Motor neuron (in vitro differentiated cells): ENCODE data around the gene DEPDC5. TPM values are rescaled to one million over a fixed set of nuclear protein-coding genes. Genes with fewer than 3 reads are reported as not detected.

Source experiments
- ATAC-seq, 8 experiments: fragments of 200-7000 bp; cut with Tn5 transposase; replicated peaks in 6 of 8; 2 replicates each; pipeline ENCODE4 v1.8.0; 2021; ENCODE audit warnings: mild to moderate bottlenecking in 8 of 8, moderate library complexity in 8 of 8
- H3K27ac ChIP-seq, 2 donors: fragments of 250-450 bp; sonication (Bioruptor Pico); 2 replicates each; pipeline ENCODE4 v1.9.0; 2021; ENCODE audit warnings: antibody characterized with exemption in 2 of 2, mild to moderate bottlenecking in 2 of 2, moderate library complexity in 1 of 2
- H3K4me1 ChIP-seq, 2 donors: fragments of 250-450 bp; sonication (Bioruptor Pico); replicated peaks in 1 of 2; 2 replicates each; pipeline ENCODE4 v1.6.1; 2021; ENCODE audit warnings: antibody characterized with exemption in 2 of 2, mild to moderate bottlenecking in 2 of 2, moderate library complexity in 1 of 2
- H3K4me3 ChIP-seq, 5 donors: fragments of 250-450 bp; sonication (Bioruptor Pico); 2 replicates each; pipeline ENCODE4 v1.9.0; 2021; ENCODE audit warnings: antibody characterized with exemption in 5 of 5, mild to moderate bottlenecking in 5 of 5, moderate library complexity in 4 of 5
- WGBS, 10 experiments: fragments of 450-650 bp; shearing (Covaris generic); methylation state at CpG; one replicate each; pipeline ENCODE4 v1.0.0; 2022; 5-methylcytosine and 5-hydroxymethylcytosine counted together
- in situ Hi-C, 9 experiments: fragments of 400-800 bp; cut with MboI; loops; one replicate each; pipeline ENCODE4 v1.15.0; 2021; ENCODE audit warnings: low sequenced_read_pairs in 9 of 9, low pct_unique_long_range_greater_than_20kb in 2 of 9; ENCODE audit not compliant: unreplicated experiment in 9 of 9
- total RNA-seq, 8 experiments: library from RNA; unstranded; fragments of 300-600 nt; gene quantifications; 2 replicates each; pipeline versions ENCODE4 v1.2.3 to v1.2.4, GENCODE V29; 2022

Gene DEPDC5
- total RNA-seq, 8 experiments from 2014 or later = 10.4 to 35.6 (median 14.6) TPM

- ATAC-seq = peak; percentile 19 to 74 (median 66)
- Histone ChIP-seq H3K27ac (peak overlapping the region; percentile 62 to 74), H3K4me1 (peaks cover 39 to 45% of the 10 kb centered on the region in 2 donors), H3K4me3 (no peak overlapping the region)
- in situ Hi-C loops = no loop called here
- 0 to 64% (median 51%) methylated on average over 1 to 16 of the region's 16 CpGs for WGBS, 10 experiments
Observed at GRCh38 chr22:31897842-31898805, 144.3 kb downstream of the DEPDC5 start.

- 24 to 100% (median 48%) methylated on average over 1 to 2 of the region's 2 CpGs; no CpG with 5 or more reads in 6 of the 10 experiments for WGBS, 10 experiments
- peak in 5 of 8 experiments; percentile 43 to 70 (median 59) for ATAC-seq
- H3K27ac ChIP-seq = peak overlapping the region; percentile 62 to 74
- H3K4me3 ChIP-seq = no peak overlapping the region
- peaks cover 31 to 37% of the 10 kb centered on the region in 2 donors for H3K4me1 ChIP-seq
- in situ Hi-C loops = no loop called here
Observed at GRCh38 chr22:31898926-31899325, 145.1 kb downstream of the DEPDC5 start.

DNA sequence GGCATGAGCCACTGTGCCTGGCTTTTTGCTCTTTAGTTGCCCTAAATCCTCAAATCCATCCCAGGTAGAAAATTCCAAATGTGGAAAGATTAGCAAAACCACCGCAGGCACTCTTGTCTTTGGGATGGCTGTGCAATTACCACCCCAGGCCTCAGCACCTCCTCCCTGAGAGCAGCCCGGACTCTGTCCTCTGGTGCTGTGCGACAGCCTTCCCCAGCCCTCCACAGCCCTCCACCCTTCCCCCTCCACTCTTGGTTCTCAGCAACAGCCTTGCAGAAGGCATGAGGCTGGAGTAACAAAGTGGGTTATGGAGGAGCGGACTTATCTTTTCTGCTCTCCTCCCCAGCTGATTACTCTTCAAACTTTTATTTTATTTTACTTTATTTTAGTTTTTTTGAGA lies 145.8 kb downstream of the DEPDC5 start:
- Histone ChIP-seq H3K4me1 (peaks cover 28 to 35% of the 10 kb centered on the region in 2 donors), H3K4me3 (no peak overlapping the region), H3K27ac (peak overlapping the region; percentile 62 to 64)
- in situ Hi-C loops = no loop called here
- WGBS, 10 experiments = 78 to 100% (median 92%) methylated on average over 1 to 4 of the region's 4 CpGs; no CpG with 5 or more reads in 7 of the 10 experiments
- peak in 2 of 8 experiments; percentile 24 to 38 for ATAC-seq

- ATAC-seq = no peak
- WGBS, 10 experiments = 83 to 100% (median 94%) methylated on average over 1 to 6 of the region's 6 CpGs
- H3K4me1 ChIP-seq = peaks cover 28 to 35% of the 10 kb centered on the region in 2 donors
- H3K4me3 ChIP-seq = no peak overlapping the region
- H3K27ac ChIP-seq = no peak overlapping the region
- in situ Hi-C loops = no loop called here
Observed at GRCh38 chr22:31901388-31902137, 147.7 kb downstream of the DEPDC5 start.

GRCh38 chr22:31904651-31905050 lies 150.8 kb downstream of the DEPDC5 start:
- WGBS, 10 experiments = 82 to 100% (median 89%) methylated on average over 1 to 3 of the region's 3 CpGs; no CpG with 5 or more reads in 4 of the 10 experiments
- Histone ChIP-seq H3K4me1 (peaks cover 4% of the 10 kb centered on the region in 2 donors), H3K4me3 (no peak overlapping the region), H3K27ac (no peak overlapping the region)
- in situ Hi-C loops = no loop called here
- peak in 3 of 8 experiments; percentile 70 to 84 (median 80) for ATAC-seq

DNA sequence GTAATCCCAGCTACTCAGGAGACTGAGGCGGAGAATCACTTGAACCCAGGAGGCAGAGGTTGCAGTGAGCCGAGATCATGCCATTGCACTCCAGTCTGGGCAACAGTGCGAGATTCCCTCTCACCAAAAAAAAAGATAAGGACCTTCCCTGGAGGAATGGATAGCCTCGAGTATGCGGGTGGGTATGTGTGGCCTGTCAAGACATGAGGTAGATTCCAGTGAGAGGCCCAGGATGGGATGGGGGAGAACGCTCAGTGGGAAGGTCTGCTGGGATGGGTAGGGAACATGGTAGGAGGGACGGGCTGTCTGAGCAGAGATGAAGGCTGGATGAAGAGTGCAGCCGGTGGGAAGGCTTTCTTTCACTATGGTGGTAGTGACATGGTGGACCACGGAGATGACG lies 151.5 kb downstream of the DEPDC5 start:
- Histone ChIP-seq H3K4me3 (no peak overlapping the region), H3K27ac (no peak overlapping the region), H3K4me1 (no peaks in the 10 kb centered on the region)
- ATAC-seq = no peak
- in situ Hi-C loops = no loop called here
- 93 to 100% (median 97%) methylated on average over 3 to 9 of the region's 10 CpGs; no CpG with 5 or more reads in 5 of the 10 experiments for WGBS, 10 experiments

DNA sequence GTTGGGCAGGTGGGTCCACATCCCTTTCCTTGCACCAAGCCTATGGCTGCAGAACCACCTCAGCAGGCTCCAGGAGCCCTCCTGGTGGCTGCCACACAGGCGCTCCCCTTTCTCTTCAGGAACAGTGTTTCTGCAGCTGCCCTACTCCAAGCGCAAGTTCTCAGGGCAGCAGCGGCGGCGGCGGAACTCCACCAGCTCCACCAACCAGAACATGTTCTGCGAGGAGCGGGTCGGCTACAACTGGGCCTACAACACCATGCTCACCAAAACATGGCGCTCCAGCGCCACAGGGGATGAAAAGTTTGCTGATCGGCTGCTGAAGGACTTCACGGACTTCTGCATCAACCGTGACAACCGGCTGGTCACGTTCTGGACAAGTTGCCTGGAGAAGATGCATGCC lies 152.3 kb downstream of the DEPDC5 start:
- WGBS, 10 experiments = 87 to 100% (median 100%) methylated on average over 1 to 8 of the region's 16 CpGs; no CpG with 5 or more reads in 5 of the 10 experiments
- no peak for ATAC-seq
- Histone ChIP-seq H3K4me1 (no peaks in the 10 kb centered on the region), H3K27ac (no peak overlapping the region), H3K4me3 (no peak overlapping the region)
- in situ Hi-C loops = no loop called here

DNA sequence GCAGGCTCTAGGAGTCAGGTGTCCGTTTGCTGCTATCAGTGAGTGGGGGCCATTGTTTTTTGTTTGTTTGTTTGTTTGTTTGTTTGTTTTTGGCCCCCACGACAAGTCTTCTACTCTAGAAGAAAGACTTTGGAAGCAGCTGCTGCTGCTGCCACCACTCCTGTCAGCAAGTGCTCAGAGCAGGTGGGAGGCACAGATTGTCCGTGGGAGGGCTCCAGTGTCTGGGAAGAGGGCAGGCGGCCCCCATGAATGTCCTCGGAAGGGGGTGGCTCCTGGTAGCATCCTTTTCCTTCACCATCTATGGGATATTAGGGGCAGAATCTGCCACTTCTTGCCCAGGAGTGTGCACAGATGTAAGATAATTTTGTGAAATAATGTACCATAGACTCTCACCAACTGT lies 152.8 kb downstream of the DEPDC5 start:
- ATAC-seq = no peak
- 59 to 100% (median 72%) methylated on average over 1 to 3 of the region's 5 CpGs; no CpG with 5 or more reads in 6 of the 10 experiments for WGBS, 10 experiments
- Histone ChIP-seq H3K4me1 (no peaks in the 10 kb centered on the region), H3K4me3 (no peak overlapping the region), H3K27ac (no peak overlapping the region)
- in situ Hi-C loops = no loop called here

- in situ Hi-C loops = no loop called here
- ATAC-seq = peak in 2 of 8 experiments; percentile 56 to 96
- Histone ChIP-seq H3K4me1 (no peaks in the 10 kb centered on the region), H3K4me3 (no peak overlapping the region), H3K27ac (no peak overlapping the region)
- 0 to 100% (median 74%) methylated on average over 1 to 4 of the region's 5 CpGs; no CpG with 5 or more reads in 3 of the 10 experiments for WGBS, 10 experiments
Observed at GRCh38 chr22:31909977-31910376, 156.2 kb downstream of the DEPDC5 start.

DNA sequence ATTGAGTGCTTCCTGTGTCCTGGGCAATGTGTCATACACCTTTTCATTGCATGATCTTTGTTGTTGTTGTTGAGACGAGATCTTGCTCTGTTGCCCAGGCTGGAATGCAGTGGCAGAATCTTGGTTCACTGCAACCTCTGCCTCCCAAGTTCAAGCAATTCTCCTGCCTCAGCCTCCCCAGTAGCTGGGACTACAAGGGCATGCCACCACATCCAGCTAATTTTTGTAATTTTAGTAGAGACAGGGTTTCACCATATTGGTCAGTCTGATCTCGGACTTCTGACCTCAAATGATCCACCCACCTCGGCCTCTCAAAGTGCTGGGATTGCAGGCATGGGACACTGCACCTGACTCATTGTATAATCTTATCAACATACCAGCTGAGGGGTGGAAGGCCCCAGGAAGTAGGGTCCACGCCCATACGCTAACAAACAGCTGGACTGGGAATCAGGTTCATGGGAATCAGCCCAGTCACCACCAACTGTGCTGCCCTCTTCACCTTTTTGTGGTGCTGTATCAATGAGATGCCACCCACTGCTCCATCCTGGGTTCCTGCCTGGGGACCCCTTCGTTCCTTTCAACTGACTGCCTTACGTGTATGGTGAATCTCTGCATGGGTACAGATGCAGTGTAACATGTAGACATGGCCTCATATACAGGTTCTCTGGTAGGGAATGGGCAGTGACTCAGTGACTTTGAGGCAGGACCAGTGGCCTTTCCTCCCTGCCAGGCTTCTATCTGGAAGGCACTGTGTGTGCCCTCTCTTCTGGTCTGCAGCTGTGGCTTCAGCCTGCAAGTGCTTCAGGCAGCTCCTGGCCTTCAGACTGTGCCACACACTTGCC lies 158.0 kb downstream of the DEPDC5 start:
- in situ Hi-C loops = no loop called here
- peak in 2 of 8 experiments; percentile 54 to 95 for ATAC-seq
- WGBS, 10 experiments = 17 to 100% (median 94%) methylated on average over 1 to 3 of the region's 7 CpGs; no CpG with 5 or more reads in 3 of the 10 experiments
- no peak overlapping the region for H3K27ac ChIP-seq
- no peaks in the 10 kb centered on the region for H3K4me1 ChIP-seq
- H3K4me3 ChIP-seq = no peak overlapping the region

DNA sequence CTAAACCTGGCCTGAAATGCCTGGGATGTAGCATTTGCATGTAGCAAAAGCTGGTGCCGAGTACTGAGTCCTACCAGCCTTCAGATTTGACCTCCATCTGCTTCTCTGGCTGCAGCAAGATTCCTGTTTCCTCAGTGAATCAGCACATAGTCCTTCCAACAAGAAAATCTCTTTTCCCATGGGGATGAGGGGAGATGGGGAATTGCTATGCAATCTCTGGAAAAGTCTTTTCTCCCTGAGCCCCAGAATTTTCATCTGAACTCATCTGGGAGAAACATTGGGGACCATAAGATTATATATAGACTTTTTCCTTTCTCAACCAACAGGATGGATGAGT lies 158.6 kb downstream of the DEPDC5 start:
- 80 to 100% (median 100%) methylated on average over 1 of the region's 1 CpG; no CpG with 5 or more reads in 7 of the 10 experiments for WGBS, 10 experiments
- H3K4me3 ChIP-seq = no peak overlapping the region
- no peak overlapping the region for H3K27ac ChIP-seq
- in situ Hi-C loops = no loop called here
- no peaks in the 10 kb centered on the region for H3K4me1 ChIP-seq
- ATAC-seq = no peak

DNA sequence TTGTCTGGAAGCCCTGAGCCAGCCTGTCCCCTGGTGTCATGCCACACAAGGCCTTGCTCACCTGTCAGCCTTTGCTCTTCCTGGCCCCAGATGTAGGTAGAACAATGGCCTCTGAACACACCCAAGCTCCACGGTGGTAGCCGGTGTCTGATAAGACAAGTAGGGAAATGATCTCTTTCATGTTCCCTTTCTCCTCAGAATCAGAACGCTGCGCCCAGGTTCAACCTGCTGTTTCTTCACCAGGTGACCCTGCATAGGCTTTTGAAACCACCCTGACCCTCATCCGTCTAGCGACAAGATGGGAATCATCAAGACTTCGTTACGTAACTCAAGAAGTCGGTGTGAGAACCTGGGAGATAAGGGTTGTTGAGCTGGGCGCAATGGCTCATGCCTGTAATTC lies 161.8 kb downstream of the DEPDC5 start:
- Histone ChIP-seq H3K27ac (no peak overlapping the region), H3K4me1 (peaks cover 10 to 12% of the 10 kb centered on the region in 2 donors), H3K4me3 (no peak overlapping the region)
- in situ Hi-C loops = no loop called here
- no peak for ATAC-seq
- 80 to 100% (median 99%) methylated on average over 1 to 7 of the region's 10 CpGs; no CpG with 5 or more reads in 4 of the 10 experiments for WGBS, 10 experiments
